Measurements from ENCODE around the gene LRRC3B. TPM values are rescaled to one million over a fixed set of nuclear protein-coding genes. Genes with fewer than 3 reads are reported as not detected.

Gene LRRC3B
- total RNA-seq, 6 experiments from 2014 or later = not detected

- ATAC-seq = no peak
- no peak for DNase-seq
- no peak for TF ChIP-seq CTCF (IDR thresholded peaks at IDR 0.05)
- no peak for TF ChIP-seq POLR2A (IDR thresholded peaks at IDR 0.05)
- Histone ChIP-seq H3K4me1 (no peaks in the 10 kb centered on the region), H3K36me3 (no peaks in the 10 kb centered on the region), H3K9me3 (no peaks in the 10 kb centered on the region), H3K27ac (no peak overlapping the region), H3K4me3 (no peak overlapping the region), H3K27me3 (no peaks in the 10 kb centered on the region)
- 17% methylated on average over 2 of the region's 2 CpGs for WGBS (ENCODE audit: insufficient coverage, low coverage, low lambda C conversion rate, missing lambda C conversion rate)
- intact Hi-C loops (cut with DNase I) = no loop called here
Measured at GRCh38 chr3:26588931-26589330, 33.6 kb upstream of the LRRC3B start.

DNA sequence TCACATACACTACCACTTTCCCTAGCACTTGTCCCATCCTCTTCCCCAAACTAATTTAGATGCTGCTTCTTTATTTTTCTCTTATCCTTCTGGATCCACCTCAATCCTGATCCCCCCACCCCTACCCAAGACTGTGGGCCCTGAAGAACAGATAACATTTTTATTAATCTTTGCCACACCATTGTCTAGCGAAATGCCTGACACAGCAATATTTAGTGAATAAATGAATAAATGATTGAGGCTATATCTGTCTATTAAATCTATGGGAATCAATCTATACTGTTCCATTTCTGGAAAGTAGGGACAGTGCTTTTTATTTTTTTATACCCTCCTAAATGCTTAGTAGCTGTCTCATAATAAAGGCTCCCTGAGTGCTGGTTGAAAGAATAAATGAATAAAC is 32.9 kb upstream of the LRRC3B start:
- TF ChIP-seq POLR2A (IDR thresholded peaks at IDR 0.05) = no peak
- no peak for TF ChIP-seq CTCF (IDR thresholded peaks at IDR 0.05)
- Histone ChIP-seq H3K27me3 (no peaks in the 10 kb centered on the region), H3K4me1 (no peaks in the 10 kb centered on the region), H3K9me3 (no peaks in the 10 kb centered on the region), H3K27ac (no peak overlapping the region), H3K4me3 (no peak overlapping the region), H3K36me3 (no peaks in the 10 kb centered on the region)
- no peak for ATAC-seq
- WGBS (ENCODE audit: insufficient coverage, low coverage, low lambda C conversion rate, missing lambda C conversion rate) = 29% methylated on average over 1 of the region's 1 CpG
- no peak for DNase-seq
- intact Hi-C loops (cut with DNase I) = no loop called here

DNA sequence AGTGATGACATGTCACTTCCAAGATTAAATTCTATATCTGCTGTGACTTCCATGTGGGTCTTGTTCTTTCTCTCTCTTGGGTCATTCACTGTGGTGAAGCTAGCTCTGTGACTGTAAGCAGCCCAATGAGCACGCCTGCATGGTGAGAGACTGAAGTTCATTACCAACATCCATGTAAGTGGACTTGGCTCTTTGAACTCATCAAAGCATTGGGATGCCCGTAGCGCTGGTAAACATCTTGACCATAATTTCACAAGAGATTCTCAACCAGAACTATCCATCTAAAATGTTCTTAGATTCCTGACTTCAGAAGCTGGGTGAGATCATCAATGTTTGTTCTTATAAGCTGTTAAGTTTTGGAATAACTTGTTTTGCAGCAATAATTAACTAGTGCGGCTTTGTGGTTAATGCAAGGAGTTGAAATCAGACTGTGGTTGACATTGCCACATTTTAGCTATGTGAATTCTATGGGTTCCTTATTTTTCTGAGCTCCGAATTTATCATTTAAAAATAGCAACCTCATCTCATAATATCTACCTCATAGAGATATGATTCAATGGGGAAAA is 31.6 kb upstream of the LRRC3B start:
- ATAC-seq = no peak
- intact Hi-C loops (cut with DNase I) = no loop called here
- TF ChIP-seq CTCF (IDR thresholded peaks at IDR 0.05) (no peak), POLR2A (IDR thresholded peaks at IDR 0.05) (no peak)

DNA sequence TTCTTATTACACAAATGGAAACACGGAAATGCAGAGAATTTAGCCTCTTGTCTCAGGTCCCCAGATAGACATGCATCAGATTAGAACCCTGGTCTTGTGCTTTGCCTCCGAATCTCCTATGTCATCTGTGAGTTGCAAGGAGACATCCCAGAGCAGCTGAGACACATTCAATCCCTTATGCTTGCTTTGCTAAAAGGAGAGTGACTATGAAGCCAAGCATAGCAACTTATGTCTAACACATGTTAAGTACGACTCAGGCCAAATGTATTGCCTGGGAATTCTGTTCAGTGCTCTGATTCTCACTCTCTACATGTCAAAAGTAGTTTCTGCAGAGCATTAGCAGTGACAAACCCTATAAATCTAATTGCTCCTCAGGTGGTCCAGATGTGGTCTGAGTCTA is 30.6 kb upstream of the LRRC3B start:
- DNase-seq (no peak), ATAC-seq (no peak)
- no peak for TF ChIP-seq CTCF (IDR thresholded peaks at IDR 0.05)
- TF ChIP-seq POLR2A (IDR thresholded peaks at IDR 0.05) = no peak
- intact Hi-C loops (cut with DNase I) = no loop called here
- Histone ChIP-seq H3K9me3 (no peaks in the 10 kb centered on the region), H3K4me3 (no peak overlapping the region), H3K4me1 (no peaks in the 10 kb centered on the region), H3K27me3 (no peaks in the 10 kb centered on the region), H3K27ac (no peak overlapping the region), H3K36me3 (no peaks in the 10 kb centered on the region)
- WGBS (ENCODE audit: insufficient coverage, low coverage, low lambda C conversion rate, missing lambda C conversion rate) = 57% methylated on average over 1 of the region's 3 CpGs

More for the DNA sequence above, 31.6 kb upstream of the LRRC3B start:
- no peak for DNase-seq
- H3K27ac ChIP-seq = no peak overlapping the region
- no peaks in the 10 kb centered on the region for H3K36me3 ChIP-seq
- H3K4me3 ChIP-seq = no peak overlapping the region
- H3K27me3 ChIP-seq = no peaks in the 10 kb centered on the region
- WGBS (ENCODE audit: insufficient coverage, low coverage, low lambda C conversion rate, missing lambda C conversion rate) = 61% methylated on average over 4 of the region's 5 CpGs
- H3K4me1 ChIP-seq = no peaks in the 10 kb centered on the region
- no peaks in the 10 kb centered on the region for H3K9me3 ChIP-seq

DNA sequence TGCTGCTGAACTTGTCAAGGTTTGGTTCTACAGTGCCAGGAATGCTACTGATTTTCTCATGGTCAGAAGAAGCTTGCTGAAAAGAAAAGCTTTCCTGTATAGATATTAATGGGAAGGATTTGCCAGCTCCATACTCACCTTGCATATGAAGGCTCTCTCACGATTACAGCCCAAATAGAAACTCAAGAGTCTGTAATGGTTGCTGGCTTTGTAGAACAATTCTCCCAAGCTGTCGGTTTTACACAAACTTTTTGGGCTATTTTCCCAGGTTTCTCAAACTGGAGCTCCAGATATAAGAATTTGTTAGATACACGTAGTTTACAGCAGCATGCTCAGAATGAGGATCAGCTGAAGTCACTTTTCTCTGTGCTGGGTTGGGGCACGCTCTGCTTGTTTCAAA is 30.1 kb upstream of the LRRC3B start:
- Histone ChIP-seq H3K27ac (no peak overlapping the region), H3K9me3 (no peaks in the 10 kb centered on the region), H3K4me3 (no peak overlapping the region), H3K27me3 (no peaks in the 10 kb centered on the region), H3K36me3 (no peaks in the 10 kb centered on the region), H3K4me1 (no peaks in the 10 kb centered on the region)
- ATAC-seq = no peak
- no peak for TF ChIP-seq CTCF (IDR thresholded peaks at IDR 0.05)
- TF ChIP-seq POLR2A (IDR thresholded peaks at IDR 0.05) = no peak
- WGBS (ENCODE audit: insufficient coverage, low coverage, low lambda C conversion rate, missing lambda C conversion rate) = 38% methylated on average over 4 of the region's 4 CpGs
- intact Hi-C loops (cut with DNase I) = no loop called here
- no peak for DNase-seq

All from right lobe of liver (tissue), 6 donors.